Chondrocyte (in vitro differentiated cells): ENCODE results near the gene NRG2. TPM values are rescaled to one million over a fixed set of nuclear protein-coding genes. Genes with fewer than 3 reads are reported as not detected.

Experiments used
- DNase-seq: peaks from one replicate; pipeline ENCODE4 v3.0.0; 2021; ENCODE audit warnings: mixed read lengths, low spot score
- H3K27ac Mint-ChIP-seq: one replicate; pipeline ENCODE4 v1.8.0; 2021; ENCODE audit warnings: mild to moderate bottlenecking, moderate library complexity, mixed read lengths; ENCODE audit not compliant: unreplicated experiment
- H3K27me3 Mint-ChIP-seq: 2 replicates; pipeline ENCODE4 v1.8.0; 2021; ENCODE audit warnings: low read depth, mixed read lengths
- H3K36me3 Mint-ChIP-seq: 2 replicates; pipeline ENCODE4 v1.8.0; 2021; ENCODE audit warnings: low read depth, mixed read lengths
- H3K4me1 Mint-ChIP-seq: 2 replicates; pipeline ENCODE4 v1.8.0; 2021; ENCODE audit warnings: low read depth, mild to moderate bottlenecking, mixed read lengths
- H3K4me3 Mint-ChIP-seq: one replicate; pipeline ENCODE4 v1.8.0; 2021; ENCODE audit warnings: mild to moderate bottlenecking, moderate library complexity, mixed read lengths; ENCODE audit not compliant: unreplicated experiment
- H3K9me3 Mint-ChIP-seq: 2 replicates; pipeline ENCODE4 v1.8.0; 2021; ENCODE audit warnings: low read depth, mixed read lengths
- total RNA-seq: library from RNA; stranded (reverse); gene quantifications from 3 replicates; pipeline ENCODE4 v1.2.1, GENCODE V29; 2021
- TF ChIP-seq, protein P1 (sequence below): fragments of 200-600 bp; sonication (generic); IDR thresholded peaks from 2 replicates; pipeline ENCODE4 v1.5.0; 2021; ENCODE audit warnings: antibody characterized with exemption, mild to moderate bottlenecking, moderate library complexity

The NRG2 gene
- total RNA-seq, 1 donor from 2014 or later: 0.27 TPM

DNA sequence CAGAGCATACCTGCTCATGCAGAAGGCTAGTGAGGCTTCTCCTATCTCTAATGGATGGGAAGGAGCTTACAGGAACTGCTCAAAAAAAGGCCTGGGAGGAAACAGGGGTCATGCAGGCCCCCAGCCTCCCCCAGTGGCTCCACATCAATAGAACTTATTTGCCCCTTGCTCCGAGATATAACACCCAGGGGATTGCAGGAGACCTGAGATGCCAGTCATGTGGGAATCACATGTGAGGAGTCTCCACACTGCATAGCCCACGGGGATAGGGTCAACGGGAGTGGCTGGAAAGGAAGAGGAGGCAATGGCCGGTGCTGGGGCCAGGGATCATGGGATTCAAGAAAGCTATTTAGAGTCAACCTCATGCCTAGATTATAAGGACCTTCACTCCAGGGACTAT lies 76.2 kb downstream of the NRG2 start:
- Mint-ChIP-seq H3K27ac (no peak overlapping the region), H3K36me3 (no peaks in the 10 kb centered on the region), H3K9me3 (no peaks in the 10 kb centered on the region), H3K4me1 (no peaks in the 10 kb centered on the region), H3K4me3 (no peak overlapping the region), H3K27me3 (peaks cover 57% of the 10 kb centered on the region)
- TF ChIP-seq, protein P1, sequence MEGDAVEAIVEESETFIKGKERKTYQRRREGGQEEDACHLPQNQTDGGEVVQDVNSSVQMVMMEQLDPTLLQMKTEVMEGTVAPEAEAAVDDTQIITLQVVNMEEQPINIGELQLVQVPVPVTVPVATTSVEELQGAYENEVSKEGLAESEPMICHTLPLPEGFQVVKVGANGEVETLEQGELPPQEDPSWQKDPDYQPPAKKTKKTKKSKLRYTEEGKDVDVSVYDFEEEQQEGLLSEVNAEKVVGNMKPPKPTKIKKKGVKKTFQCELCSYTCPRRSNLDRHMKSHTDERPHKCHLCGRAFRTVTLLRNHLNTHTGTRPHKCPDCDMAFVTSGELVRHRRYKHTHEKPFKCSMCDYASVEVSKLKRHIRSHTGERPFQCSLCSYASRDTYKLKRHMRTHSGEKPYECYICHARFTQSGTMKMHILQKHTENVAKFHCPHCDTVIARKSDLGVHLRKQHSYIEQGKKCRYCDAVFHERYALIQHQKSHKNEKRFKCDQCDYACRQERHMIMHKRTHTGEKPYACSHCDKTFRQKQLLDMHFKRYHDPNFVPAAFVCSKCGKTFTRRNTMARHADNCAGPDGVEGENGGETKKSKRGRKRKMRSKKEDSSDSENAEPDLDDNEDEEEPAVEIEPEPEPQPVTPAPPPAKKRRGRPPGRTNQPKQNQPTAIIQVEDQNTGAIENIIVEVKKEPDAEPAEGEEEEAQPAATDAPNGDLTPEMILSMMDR: no peak
- DNase-seq: no peak

DNA sequence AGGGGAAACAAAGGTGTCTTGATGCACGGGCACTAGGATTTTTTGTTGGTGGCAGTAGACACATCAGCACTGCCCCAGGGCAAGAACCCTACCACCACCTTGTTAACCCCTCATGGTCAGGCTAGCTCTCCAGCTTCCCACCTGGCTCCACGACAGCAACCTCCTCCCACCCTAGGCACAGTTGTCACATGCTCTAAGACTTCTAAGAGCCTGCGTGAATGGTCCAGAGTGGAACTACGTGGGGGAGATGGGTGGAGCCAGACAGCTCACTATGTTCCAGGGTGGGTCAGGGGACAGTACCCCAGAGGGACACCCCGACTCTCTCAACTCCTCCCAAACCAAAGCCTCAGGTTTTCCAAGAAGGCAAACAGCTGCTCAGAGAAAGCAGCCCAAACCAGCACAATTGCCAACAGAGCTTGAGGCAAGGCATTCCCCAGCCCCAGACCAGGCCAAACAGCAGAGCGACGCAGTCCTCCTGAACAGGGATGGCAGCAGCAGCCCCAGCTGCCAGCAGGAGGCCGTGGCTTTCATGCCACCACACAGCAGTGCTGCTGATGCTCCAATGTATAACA lies 78.0 kb downstream of the NRG2 start:
- Mint-ChIP-seq H3K27me3 (peaks cover 41% of the 10 kb centered on the region), H3K4me1 (no peaks in the 10 kb centered on the region), H3K36me3 (no peaks in the 10 kb centered on the region), H3K4me3 (no peak overlapping the region), H3K9me3 (no peaks in the 10 kb centered on the region), H3K27ac (no peak overlapping the region)
- no peak for DNase-seq
- TF ChIP-seq, protein P1: no peak

DNA sequence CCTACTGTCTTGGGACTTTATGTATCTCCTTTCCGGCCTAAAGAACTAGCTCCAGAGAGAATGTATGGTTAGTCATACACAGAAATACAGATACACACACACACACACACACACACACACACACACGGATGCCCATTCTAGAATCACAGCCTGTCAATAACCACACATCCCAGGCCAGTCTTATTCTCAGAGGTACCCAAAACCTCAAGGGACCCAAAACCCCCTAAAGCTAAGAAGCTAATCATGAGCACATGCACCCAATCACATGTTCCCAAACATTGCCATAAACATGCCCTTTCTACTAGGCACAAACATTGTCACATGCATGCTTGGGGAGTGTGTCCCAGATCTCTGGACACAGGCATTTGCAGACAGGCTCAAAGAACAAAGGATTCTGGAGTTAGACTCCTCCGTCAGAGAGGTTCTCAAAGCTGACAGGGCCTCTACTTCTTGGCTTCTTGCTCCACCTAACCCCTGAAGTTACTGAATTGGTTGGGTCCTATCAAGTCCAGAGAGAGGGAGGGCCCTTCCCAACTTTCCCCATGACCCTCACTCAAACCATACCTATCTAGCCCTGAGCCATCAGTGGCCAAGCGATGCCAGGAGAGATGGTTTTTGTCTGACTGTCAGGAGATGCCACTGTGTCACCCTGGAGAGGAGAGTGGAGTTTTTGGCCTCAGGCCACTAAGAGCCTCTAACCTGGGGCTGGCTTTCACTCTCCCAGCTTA lies 78.7 kb downstream of the NRG2 start:
- Mint-ChIP-seq H3K9me3 (no peaks in the 10 kb centered on the region), H3K4me1 (no peaks in the 10 kb centered on the region), H3K27me3 (peaks cover 42% of the 10 kb centered on the region), H3K36me3 (no peaks in the 10 kb centered on the region), H3K4me3 (no peak overlapping the region), H3K27ac (no peak overlapping the region)
- no peak for DNase-seq
- TF ChIP-seq, protein P1: no peak

DNA sequence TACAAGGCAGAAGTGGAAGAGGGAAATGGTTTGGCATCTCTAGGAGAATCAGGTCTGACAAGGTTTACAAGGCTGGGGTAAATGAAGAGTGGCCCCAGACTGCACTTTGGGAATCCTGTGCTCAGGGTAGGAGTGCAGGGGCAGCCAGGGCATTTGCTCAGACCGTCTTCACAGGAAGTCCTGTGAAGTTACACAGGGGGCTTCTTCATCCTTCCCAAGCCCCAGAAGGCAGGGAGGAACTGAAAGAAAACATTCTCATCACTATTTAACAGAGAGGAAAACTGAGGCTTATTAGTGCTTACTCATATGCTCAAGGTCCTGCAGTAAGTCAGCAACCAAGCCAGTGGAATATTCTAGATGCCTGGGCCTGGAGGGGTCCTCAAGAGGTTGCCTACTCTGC lies 80.7 kb downstream of the NRG2 start:
- Mint-ChIP-seq H3K27me3 (peaks cover 37% of the 10 kb centered on the region), H3K4me3 (no peak overlapping the region), H3K27ac (no peak overlapping the region), H3K4me1 (no peaks in the 10 kb centered on the region), H3K36me3 (no peaks in the 10 kb centered on the region), H3K9me3 (no peaks in the 10 kb centered on the region)
- TF ChIP-seq, protein P1: no peak
- DNase-seq: no peak

DNA sequence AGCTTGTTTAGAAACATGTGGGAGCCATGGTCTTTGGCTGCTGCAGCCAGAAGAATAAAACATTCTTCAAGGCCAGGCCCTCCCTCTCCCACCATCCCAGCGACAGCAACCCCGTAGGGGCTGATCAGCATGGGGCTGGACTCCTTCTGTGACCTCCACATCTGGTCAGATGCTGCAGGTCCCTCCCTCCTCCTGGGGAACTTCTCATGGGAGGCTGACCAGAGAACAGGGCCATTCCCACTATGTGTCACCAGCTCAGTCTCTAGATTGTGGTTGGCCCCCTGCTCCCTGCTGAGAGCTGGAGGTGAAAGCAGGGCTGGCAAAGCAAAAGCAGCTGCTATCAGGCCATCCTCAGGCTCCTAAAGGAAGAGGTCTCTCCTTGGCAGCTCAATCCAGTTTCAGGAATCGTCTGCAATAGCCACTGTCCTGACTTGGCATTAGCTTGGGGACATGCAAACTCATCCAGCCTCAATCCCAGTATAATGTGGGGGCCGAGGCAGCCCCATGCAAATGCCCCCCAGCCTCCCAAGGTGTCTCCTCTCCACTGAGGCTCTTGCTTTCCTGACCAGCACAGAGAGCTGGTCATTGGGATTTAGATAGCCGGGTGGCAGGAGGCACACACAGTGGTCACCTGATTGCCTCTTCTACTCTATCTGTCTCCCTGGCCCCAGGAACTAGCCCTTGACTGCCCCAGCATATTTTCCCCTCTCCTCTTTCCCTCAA lies 81.5 kb downstream of the NRG2 start:
- no peak for DNase-seq
- Mint-ChIP-seq H3K27me3 (peaks cover 35% of the 10 kb centered on the region), H3K4me3 (no peak overlapping the region), H3K4me1 (no peaks in the 10 kb centered on the region), H3K36me3 (no peaks in the 10 kb centered on the region), H3K27ac (no peak overlapping the region), H3K9me3 (no peaks in the 10 kb centered on the region)
- TF ChIP-seq, protein P1: no peak
